Colon (tissue), 2 donors: ENCODE data around the gene DDAH1.
"Not testable (repeated sequence)": the region's sequence is repeated elsewhere in the genome, so short reads cannot be mapped to it uniquely, and the experiment has no call there.

Source experiments
- FAIRE-seq: peaks from 2 replicates; lab custom pipeline; 2012; peaks lifted over from hg19 to GRCh38; lab: Jason Lieb, UNC
- donor health status: control.
- donor health status: control.

Gene DDAH1

GRCh38 chr1:85359874-85360721 is 104.9 kb downstream of the DDAH1 start:
- FAIRE-seq, result no peak

GRCh38 chr1:85358702-85359438 is 106.1 kb downstream of the DDAH1 start:
- FAIRE-seq, result no peak

DNA sequence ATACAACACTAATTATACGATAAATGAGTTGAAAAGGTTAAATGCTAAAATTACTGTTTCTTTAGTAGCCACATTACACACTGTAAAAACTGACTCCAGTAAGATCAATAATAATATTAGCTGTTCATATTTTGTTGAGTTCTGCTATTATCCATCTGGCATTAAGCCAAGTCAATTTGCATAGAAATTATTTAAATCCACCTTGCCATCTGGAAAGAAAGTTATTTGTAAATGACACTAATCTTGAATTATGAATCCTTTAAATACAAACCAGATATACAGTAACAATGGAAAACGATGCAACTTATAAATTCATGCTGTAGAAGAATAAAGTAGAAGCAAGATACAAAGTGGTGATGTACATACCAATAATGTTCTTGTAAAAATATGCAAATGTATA is 107.1 kb downstream of the DDAH1 start:
- no peak for FAIRE-seq

GRCh38 chr1:85356130-85356529 is 108.8 kb downstream of the DDAH1 start:
- no peak for FAIRE-seq

- FAIRE-seq, result no peak
Measured at GRCh38 chr1:85352055-85352454, 112.9 kb downstream of the DDAH1 start.

DNA sequence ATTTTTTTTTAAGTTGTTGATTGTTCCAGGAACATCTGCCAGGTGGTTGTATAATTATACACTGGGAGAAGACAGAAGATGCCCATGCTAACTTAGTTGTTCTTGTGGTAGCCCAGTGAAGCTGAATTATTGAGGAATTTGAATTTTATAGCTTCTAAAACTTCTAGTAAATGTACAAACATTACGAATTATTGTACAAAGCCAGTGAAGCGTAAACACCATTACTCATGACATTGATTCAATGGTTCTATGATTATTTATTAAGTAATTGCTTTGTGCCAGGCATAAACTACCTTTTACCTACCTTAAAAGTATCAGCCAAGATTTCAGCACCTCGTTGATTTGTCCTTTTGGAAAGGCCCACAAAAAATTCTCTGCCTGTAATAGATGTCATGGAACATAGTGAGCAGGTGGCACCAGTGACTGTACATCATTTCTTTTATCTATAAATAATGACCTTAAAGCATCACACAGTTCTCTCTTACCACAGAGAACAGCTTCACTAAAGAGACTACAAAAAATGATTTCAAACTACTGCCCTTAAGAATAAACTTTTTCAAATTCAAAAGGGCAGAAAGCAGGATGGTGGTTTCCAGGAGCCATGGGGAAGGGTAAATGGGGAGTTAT is 113.6 kb downstream of the DDAH1 start:
- no peak for FAIRE-seq

DNA sequence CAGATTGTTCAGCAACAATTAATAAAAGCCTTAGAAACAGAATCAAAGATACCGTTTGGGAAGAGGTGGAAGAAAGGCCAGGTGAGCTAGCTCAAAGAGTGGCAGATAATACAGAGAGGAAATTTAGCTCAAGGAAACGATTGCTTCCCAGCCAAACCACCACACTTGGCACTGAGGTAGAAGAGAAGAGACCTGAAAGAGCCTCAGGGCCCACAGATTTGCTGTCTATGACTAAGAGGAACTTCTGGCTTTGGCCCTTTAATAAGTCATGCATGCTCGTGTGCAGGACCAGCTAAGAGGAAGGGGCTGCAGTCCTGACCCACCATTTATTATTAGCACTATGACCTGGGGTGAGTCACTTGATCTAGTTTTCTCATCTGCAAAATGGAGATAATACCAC is 115.7 kb downstream of the DDAH1 start:
- no peak for FAIRE-seq

- FAIRE-seq, result no peak
Measured at GRCh38 chr1:85347908-85348307, 117.1 kb downstream of the DDAH1 start.

GRCh38 chr1:85347275-85347674 is 117.7 kb downstream of the DDAH1 start:
- FAIRE-seq, result not testable (repeated sequence)

DNA sequence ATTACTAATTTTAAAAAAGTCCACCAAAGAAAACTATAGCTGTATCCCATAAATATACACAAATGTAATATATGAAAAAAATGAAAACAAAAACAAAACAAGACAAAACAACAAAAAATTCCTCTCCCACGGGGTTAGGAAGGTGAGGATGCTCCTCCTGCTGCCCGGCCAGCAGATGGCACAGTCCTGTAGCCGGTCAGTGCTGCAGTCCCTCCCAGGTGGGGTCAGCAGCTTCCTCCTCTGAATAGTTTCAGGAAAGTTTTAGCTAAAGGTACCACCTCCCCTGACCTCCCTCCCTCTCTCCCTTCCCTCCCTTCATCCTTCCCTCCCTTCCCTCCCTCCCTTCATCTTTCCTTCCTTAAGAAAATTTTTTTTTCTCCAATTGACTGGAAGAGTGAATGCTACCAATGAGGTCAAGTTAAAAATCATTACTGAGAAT is 120.7 kb downstream of the DDAH1 start:
- FAIRE-seq, result peak; percentile 28

GRCh38 chr1:85343612-85344255 is 121.2 kb downstream of the DDAH1 start:
- no peak for FAIRE-seq

DNA sequence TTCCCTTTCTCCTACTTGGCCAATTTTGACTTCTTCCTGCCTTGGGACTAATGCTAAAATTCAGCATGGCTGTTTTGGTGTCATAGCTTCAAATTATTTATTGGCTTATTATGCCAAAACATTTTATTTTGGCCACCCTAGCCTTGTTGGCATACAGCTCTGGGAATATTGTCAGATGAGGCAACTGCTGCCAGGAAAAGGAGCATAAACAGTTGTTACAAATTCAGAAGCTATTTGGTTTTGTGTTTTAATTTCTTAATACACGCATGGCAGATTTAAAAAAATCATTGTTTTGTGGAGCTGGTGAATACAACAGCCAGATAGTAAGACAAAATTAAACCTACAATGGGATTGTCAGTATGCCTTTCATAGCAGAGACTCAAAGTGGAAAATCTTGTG is 121.7 kb downstream of the DDAH1 start:
- no peak for FAIRE-seq

GRCh38 chr1:85342207-85342606 is 122.8 kb downstream of the DDAH1 start:
- FAIRE-seq, result no peak

DNA sequence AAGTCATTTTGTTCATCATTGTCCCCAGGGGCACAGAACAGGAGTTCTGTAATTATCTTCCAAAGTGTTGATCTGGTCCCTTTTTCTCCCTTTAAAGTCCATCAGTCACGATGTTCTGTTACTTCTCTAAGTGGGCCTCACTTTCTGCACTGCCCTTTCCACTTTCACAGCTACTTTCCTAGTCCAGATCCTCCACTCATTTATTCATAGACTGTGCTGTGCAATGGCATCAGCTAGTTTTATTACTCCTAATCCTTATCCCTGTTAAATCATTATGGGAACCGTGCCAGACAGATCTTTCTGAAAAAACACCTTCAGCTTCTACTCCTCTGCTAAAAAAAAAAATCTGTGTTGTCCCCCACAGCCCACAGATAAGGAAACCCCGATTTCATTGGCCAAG is 124.5 kb downstream of the DDAH1 start:
- no peak for FAIRE-seq

DNA sequence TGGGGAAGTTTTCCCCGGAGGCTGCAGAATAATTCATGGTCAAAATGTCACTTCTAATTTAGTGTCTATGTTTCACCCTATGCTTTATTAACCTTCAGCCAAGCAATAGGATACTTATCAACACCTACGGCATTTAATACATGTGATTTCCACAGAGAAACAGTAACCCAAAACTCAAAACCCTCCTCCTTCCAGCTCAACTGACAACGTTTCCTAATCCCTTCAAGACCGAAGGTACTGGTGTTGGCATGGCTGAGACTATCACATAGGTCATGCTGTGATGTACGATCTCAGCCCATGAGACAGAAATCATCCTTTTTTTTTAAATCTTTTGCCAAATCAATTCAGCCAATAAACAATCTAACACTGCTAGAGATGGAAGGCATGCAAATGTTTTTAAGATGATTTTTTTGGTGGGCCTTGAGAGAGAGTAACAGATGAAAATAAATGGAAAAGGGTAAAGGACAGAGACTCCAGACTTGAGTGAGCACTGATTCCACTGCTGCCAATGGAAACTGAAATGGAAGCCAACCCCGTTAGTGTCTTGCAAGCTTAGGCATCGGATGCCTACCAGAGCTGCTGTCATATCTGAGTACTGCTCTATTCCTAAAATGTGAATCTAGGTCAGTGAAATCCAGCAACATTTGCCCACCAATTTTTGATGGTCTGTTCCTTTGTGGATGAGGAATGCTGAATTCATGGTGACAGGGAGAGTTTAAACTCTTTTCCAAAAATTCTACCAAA is 125.1 kb downstream of the DDAH1 start:
- no peak for FAIRE-seq

- FAIRE-seq, result no peak
Measured at GRCh38 chr1:85339089-85339488, 125.9 kb downstream of the DDAH1 start.

DNA sequence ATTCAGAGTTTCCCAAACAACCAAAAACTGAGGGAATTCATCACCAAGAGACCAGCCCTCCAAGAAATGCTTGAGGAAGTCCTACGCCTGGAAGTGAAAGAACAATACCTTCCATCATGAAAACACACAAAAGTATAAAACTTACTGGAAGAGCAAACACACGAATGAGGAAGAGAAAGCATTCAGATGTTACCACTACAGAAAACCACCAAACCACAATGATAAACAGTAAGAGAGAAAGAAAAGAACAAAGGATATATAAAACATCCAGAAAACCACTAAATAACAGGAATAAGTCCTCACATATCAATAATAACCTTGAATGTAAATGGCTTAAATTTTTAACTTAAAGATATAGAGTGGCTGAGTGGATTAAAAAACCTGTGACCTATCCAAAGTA is 130.0 kb downstream of the DDAH1 start:
- no peak for FAIRE-seq

DNA sequence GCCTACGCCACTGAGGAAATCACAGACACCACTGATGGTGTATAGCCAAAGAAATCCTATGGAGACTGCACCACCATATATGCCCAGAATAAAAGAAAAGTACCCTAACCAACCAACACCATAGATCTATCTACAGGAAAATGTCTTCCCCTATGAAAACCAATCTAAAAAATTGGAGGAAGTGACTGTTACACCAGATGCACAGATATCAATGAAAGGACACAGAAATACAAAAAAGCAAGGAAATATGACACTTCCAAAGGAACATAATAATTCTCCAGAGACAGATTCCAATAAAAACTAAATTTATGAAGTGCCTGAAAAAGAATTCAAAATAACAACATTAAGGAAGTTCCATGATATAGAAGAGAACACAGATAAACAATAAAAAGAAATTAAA is 131.8 kb downstream of the DDAH1 start:
- no peak for FAIRE-seq

GRCh38 chr1:85332575-85332974 is 132.4 kb downstream of the DDAH1 start:
- no peak for FAIRE-seq

DNA sequence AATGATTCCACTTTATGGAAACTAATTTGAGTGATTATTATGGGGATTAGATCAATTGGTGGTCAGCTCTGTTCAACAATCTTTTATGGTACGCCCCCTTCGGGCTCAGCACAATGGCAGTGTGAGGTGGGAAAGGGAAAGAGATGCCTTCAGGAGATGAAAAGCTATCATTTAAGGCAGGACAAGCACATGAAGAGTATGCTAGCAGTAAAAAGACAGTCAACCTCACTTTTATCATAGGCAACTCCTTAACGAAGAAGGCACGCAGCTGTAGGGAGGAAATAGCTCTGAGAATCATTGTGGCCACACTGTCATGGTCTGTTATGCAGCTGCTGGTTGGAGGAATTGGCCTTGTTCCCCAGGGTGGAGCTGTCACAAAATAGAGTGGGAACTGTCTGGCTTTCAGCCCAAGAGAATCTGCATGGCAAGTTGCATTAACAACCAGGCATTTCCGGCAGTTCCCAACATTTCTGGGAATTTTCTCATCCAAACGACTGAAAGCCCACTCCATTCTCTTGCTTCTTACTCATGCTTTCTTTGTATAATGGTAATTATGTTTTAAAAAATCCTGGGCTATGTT is 134.2 kb downstream of the DDAH1 start:
- no peak for FAIRE-seq

GRCh38 chr1:85330214-85330631 is 134.7 kb downstream of the DDAH1 start:
- FAIRE-seq, result no peak
